Effector CD4-positive, alpha-beta T cell (primary cell): Measurements from ENCODE around the gene SUPT3H.
"Not testable (repeated sequence)": the region's sequence is repeated elsewhere in the genome, so short reads cannot be mapped to it uniquely, and the experiment has no call there.

Experiments used
- DNase-seq: peaks from one replicate; pipeline ENCODE4 v3.0.0-alpha.2; 2020

SUPT3H gene

DNA sequence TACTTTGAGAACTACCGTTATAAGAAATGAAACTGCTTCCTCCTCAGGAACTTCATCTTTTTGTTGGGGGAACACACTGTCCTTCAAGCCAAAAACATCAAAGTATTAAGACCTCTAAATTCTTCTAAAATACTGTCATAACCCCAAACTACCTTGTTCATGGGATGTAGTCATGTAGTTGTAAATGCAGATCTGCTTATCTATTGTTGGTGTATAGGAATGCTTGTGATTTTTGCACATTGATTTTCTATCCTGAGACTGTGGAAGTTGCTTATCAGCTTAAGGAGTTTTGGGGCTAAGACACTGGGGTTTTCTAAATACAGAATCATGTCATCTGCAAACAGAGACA is 332.5 kb downstream of the SUPT3H start:
- no peak for DNase-seq

DNA sequence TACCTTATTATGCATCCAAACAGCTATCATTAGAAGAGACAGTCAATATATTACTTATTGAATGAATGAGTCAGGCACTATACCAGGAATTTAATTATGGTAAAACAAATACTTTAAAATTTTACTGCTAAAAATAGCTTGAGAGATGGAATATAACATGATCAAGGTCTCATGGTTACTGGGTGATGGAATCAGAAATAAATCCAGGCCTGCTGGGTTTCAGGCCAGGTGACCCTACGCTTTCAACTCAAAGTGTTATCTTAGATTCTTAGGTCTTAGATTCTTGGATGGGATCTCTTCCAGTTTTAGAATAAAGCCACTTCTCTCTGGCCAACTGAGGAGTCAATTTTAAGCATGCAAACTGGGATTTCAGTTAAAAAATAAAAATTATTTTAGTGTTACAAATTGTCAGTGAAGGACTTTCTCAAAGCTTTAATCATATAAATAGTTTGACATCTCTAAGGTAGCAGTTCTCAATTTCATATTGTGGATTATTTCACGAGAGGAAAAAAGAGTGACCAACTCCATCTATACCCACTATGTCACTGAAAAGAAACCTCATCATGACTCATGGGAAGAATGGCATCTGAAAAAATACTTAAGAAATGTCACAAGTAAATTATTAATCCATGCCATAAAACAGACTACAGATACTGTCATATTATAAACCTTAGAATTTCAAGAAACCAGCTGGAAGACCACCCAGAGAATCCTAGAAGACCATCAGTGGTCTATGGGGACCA is 333.1 kb downstream of the SUPT3H start:
- no peak for DNase-seq

DNA sequence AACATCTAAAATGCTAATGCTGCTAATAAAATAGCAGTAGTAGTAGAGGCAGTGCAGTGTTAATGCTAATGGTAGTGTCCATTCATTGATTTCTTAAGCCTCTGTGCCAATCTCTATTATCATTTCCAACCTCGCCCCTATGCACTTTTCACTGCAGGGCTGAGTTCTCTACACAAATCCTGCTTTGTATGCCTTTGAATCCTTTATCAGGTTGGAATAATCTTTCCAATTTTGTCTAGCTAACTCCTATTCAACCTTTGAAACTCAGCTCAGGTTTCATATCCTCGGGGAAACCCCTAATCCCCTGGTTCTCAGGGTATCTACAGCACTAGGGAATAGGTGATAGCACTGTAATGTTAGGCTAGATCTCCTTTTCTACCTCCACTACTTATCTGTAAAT is 333.6 kb downstream of the SUPT3H start:
- DNase-seq, result no peak

DNA sequence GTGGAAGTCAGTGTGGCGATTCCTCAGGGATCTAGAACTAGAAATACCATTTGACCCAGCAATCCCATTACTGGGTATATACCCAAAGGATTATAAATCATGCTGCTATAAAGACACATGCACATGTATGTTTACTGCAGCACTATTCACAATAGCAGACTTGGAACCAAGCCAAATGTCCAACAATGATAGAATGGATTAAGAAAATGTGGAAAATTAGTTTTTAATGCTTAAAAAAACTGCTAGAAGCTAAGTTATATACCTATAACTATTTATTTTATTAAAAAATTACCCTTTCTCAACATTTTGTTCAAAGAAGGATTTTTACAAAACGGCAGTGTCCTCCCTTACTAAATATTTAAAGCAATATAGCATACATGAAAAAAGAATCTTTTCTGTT is 335.1 kb downstream of the SUPT3H start:
- not testable (repeated sequence) for DNase-seq

DNA sequence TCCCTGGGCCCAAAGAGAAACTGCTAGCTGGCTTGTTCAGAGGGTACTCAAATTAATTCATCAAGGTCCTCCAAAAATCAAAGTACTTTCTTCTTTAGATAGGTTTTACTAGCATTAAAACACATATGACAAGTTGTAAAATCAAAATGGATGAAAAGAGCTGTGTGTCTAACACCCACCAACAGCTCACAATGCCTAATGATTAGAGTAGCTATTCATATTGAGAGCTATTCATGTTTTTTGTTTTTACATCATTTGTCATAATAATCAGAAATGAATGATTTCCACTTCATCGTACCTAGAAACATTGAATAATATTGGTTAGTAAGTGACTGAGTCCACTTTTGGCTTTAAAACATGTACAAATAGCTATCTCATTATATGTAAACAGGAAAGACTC is 339.5 kb downstream of the SUPT3H start:
- no peak for DNase-seq

DNA sequence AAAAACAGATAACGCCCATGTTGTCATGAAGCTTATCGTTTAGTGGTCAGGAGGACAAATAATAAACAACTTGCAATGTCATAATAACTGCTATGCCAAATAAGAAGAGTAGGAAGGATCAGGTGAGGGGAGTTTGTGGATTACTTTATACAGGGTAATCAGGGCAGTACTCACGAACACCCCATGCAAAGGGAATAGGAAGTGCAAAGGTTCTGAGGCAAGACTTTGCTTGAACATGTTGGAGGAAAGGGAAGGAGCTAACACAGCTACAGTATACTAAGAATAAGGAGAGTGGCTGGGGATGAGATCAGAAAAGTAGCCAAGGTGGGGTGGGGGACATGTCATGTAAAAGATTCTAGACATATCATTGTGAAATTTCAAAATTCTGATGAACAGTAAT is 341.6 kb downstream of the SUPT3H start:
- no peak for DNase-seq

DNA sequence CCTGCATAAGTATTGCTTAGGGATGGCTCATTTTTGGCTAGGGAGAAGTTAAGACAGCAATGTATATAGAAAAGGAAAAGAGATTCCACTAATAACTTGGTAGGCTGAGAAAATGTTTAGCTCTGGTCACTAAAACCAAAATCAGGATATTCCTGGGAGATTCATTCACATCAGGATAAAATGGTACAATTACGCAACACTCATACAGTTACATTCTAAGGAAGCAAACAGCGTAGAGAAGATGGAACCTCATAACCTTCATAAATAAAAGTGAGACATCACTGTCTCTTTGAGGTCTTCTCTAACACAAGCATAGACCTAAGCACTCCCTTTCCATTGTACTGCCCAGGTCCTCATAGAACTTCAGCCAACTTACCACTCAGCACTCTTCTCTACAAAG is 345.3 kb downstream of the SUPT3H start:
- DNase-seq, result no peak

DNA sequence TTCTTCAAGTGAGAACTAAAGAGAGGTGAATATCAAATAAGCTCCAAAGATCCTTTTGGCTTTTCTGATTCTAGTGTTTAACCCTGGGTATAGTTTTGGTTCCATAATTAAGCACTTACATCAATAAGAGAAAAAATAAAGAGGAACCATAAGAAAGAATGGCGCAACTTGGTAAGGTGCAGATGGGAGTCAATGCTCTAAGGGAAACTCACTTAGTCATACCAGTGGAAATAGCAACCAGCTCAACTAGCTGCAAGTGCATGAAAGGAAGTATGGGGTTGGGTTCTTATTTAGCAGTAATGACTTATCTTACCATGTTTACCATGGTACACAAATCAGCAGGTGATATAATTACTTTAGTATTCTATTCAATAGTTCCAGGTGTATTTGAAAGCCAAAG is 346.1 kb downstream of the SUPT3H start:
- DNase-seq, result no peak

DNA sequence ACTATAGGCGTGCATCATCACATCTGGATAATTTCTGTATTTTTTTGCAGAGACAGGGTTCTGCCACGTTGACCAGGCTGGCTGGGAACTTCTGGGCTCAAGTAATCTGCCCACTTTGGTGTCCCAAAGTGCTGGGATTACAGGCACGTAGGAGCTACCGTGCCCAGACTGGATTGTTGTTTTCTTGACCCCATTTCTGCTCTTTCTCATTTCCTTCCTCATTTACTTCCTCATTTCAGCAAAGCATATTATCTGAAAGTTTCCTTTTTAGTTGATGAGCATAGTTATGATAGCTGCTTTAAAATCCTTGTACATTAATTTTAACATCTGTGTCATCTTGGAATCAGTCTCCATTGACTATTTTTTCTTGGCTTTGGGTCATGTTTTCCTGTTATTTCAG is 350.6 kb downstream of the SUPT3H start:
- no peak for DNase-seq

DNA sequence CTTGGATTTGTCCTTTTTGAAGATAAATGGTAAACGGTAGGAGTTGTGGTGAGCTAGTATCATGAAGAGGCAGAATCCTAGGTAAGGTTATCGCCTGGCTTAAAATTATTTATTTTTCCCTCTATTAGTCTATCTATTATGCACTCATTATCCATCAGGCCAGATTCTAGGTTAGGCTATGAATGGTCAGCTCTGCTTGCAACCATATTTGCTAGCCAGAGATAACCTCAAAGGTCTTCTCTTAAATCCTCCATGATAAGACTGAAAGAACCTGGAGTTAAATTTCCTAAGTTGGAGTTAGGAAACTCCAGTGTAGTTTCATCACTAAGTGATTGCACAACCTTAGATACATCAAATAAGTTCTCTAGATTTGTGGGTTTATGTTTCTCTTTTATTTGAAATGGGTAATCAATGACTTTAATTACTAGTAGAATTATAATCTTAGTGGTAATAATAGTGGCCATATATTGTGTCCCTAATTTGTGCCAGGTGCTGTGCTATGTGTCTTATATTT is 351.7 kb downstream of the SUPT3H start:
- DNase-seq, result no peak

DNA sequence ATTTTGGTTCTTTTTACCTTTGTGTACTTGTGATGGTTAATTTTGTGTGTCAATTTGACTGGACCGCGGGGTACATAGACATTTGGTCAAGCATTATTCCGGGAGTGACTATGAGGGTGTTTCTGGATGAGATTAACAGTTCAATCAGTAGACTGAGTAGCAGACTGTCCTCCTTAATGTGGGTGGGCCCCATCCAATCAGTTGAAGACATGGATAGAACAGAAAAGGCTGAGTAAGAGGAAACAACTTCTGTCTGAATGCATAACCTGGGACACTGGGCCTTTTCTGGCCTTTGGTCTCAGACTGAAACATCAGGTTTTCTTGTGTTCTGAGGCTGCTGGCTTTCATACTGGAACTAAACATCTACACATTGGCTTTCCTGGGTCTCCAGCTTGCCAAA is 353.1 kb downstream of the SUPT3H start:
- no peak for DNase-seq

DNA sequence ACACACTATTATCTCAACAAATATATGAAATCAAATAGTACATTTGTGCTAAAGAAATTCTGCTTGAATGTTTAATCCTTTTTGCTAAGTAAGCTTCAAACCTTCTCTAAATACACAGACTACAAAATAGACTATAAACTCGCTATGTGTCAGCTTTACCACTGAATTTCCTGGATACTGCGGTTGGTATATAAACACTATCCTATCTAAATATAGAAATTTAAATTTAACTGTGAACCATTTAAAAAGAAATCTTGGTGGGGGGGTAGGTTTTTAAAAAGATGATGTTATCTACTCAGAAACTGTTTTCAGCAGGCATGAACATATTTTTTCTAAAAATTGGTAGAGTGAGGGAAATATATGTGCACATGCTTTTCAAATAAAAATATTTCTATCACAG is 356.1 kb downstream of the SUPT3H start:
- no peak for DNase-seq

DNA sequence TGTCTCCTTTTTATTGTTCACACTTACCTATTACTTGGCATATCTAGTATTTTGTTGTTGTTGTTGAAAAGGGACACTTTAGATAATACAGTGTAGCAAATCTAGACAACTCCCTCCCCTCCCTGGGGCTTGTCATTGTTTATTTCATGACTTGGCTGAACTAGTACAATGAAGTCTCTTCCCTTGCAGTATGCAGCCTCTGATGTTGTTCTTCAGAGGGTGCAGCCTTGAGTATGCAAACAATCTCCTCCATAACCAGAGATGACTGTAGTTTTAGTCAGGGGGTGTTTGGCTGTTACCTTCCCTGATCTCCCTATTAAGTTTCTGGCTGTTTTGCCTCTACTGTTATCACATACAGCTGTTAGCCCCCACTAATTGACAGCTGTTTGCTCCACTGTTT is 365.0 kb downstream of the SUPT3H start:
- DNase-seq, result no peak

DNA sequence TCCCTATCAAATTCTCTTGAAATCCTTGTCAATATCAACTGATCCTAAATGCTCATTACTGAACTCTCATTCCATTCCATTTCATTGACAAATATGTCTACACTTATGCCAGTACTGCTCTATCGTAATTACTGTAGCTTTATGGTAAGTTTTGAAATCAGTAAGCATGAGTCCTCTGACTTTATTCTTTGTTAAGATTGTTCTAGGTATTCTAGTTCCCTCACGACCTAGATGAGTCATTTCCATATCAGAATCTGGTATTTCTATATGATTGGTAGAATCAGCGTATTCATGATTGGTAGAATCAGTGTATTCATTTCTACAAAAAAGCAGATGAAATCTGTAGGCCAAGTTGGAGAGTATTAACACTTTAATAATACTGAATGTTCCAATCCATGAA is 368.2 kb downstream of the SUPT3H start:
- DNase-seq, result no peak

DNA sequence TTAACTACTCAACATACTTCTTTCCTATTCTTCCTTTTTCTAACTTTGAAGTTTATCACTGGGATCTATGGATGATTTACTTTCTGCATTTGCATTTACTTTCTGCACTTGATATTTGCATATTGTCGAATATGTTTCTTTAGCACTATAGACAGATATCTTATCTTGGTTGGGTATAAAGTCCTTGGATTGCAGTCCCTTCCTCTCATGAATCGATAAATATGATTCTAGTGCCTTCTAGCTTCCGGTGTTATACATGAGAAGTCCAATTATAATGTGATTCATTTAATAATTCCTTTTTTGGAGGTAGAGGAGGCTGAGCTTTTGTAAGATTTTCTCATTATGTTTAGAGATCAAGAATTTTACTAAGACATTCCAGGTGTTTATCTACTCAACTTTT is 370.8 kb downstream of the SUPT3H start:
- DNase-seq, result no peak

DNA sequence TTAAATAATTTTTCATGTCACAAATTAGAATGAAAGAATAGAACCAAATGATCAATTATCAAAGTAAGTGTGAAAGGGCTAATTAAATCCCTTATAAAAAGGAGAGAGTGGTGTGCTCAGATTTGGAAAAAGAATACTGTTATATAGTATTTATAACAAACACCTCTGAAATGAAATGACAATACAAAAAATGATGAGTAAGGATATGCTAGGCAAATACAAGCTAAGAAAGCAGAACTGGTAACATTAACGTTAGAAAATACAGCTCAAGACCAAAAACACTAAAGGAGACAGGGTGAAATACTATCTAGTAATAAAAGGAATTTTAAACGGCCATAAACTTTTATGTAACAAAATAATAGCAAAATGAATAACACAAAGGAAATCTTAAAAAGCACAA is 373.8 kb downstream of the SUPT3H start:
- no peak for DNase-seq

DNA sequence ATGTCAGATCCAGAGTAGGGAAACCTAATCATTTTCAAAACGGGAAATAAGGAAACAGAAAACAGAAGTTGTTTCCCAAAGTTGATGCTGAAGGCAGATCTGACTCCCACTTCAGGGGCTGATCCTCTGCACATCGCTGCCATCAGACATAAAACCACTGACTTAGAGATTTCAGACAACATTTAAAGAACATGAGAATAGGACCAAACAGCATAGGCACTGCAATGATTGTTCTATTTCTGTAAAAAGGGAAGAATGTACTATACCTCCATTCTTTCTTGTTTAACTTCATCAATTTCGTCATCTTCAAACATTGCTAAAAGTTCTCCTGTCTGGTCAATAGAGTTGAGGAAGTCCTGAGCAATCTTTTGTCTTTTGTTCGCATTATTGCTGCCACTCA is 374.3 kb downstream of the SUPT3H start:
- DNase-seq, result no peak

DNA sequence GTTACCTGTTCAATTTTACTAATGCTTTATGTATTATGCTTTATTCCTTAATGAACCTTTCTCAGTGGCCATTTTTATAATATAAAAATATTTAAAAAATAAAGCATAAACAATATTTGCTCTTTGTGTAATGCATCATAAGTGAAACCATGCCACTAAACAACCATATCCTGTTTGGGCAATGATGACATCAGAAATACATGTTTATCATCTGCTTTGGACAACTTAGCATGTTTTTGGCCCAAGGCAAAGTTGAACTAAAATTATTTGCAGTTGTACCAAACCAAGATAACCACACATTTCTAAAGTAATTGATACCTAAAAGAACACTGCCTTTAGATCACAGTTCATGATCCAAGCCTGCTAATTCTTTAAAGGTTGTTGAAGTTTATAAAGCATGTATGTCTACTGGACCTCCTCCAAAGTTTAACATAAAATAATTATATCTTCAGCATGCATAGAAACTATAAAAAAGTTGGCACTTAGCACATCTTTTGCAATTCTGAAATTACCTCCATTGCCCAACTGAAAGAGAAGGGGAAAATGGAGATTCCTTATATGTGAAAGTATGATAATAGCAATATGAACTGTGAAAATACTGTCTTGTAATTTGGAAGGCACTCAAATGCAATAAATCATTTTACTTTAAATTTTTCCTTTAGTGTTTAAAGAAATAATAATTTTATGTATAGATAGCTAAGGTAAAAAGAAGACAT is 375.2 kb downstream of the SUPT3H start:
- DNase-seq, result no peak

DNA sequence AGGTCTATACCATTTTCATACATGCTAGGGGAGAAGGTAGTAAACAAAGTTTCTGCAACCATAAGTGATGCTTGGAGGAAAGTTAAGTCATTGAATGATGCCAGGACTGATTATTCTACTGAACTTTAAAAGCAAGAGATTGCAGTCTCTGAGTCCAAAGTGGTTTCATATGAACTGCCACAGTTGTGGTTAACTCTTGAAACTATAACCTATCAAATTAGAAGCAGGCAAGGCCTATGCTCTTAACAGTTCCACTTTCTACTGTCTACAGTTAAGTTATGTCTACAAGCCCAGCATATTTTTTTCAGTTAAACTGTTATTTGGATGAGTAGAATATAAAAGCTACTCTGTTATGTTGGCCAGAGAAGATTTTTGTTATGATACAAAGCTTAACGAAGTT is 376.1 kb downstream of the SUPT3H start:
- no peak for DNase-seq

DNA sequence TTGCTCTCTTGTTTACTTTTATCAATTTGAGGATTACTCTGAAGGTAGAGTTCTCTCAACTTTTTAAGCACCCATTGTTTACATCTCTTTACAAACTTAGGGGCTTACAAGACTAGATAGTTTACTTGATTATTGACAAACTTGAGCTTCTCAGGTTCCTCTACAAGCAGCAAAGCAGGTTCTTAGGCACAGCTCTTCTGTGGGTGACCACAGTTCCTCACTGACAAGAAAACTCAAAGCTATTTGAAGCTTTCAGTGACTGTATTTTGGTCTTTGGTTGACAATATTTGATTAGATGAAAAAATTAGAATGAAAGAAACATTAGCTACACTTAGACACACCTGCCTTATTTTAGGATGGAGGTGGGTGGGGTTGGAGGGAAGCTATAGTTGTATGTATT is 376.9 kb downstream of the SUPT3H start:
- DNase-seq, result no peak

DNA sequence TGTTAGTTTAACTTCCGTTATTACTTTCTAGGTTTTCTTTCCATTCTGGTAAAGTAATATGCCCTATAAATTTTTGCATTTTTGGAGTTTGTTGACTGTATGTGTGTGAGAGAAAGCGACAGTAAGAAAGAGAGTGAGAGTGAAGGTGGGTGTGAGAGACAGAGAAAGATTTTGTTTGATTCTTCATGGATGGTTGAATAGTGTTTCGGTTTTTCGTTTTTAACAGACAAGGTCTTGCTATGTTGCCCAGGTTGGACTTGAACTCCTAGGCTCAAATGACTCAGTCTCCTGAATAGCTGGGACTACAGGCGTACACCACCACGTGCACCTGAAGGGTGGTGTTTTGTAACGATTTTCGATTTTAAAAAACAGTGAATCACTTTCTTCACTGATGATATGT is 378.7 kb downstream of the SUPT3H start:
- DNase-seq, result no peak

DNA sequence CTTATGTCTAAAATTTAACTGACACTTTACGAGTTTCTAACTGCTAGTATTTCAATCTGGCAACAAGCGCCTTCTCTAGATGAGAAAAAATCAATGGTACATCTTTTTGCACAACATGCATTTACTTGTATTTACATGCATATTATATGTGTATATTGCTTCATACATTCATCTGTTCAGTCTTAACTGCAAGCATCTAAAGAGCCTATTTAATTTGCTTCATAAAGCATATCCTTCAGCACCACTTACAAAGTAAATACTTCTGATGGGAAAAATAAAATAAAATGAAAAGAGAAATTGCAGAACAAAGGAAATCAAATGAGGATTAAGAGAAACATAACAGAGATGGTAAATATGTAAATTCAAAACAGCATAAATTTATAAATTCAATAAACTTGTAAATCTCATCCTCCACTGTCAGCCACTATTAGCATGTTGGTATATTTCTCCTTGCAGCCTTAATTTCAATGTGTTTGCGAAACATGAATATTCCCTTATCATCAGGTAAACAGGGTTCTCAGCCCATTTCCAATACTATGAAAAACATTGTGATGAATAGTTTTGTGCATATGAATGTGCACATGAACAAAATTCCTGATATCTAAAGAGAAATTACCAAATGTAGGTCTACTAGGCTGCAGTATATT is 382.1 kb downstream of the SUPT3H start:
- DNase-seq, result no peak

DNA sequence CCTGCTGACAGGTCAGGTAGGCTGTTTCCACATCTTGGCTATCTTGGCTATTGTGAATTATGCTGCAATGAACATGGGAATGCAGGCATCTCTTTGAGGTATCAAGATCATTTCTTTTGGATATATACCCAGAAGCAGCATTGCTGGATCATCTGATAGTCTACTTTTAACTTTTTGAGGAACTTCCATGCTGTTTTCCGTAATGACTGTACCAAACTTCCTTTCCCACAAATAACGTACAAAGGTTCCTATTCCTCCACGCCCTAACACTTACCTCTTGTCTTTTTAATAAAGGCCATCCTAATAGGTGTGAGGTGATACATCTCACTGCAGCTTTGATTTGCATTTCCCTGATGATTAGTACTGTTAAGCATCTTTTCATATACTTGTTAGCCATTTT is 388.3 kb downstream of the SUPT3H start:
- no peak for DNase-seq

DNA sequence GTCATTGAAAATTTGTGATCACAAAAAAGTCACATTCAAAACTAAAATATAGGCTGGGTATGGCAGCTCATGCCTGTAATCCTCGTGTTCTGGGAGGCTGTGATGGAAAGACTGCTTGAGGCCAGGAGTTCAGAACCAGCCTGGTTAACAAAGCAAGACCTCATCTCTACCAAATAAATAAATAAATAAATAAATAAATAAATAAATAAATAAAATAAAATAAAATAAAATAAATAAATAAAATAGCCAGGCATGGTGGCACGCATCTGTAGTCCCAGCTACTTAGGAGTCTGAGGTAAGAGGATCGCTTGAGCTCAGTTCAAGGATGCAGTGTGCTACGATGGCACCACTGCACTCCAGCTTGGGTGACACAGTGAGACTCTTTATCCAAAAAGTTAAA is 392.7 kb downstream of the SUPT3H start:
- DNase-seq, result no peak
